HUES6 (cell line): ENCODE results near the gene ADSS1.

Source experiments
- H3K27ac ChIP-seq: 2 replicates; pipeline ENCODE4 v1.7.0; 2013; ENCODE audit warnings: low read depth, mild to moderate bottlenecking, low read length, inconsistent platforms
- H3K27me3 ChIP-seq: 2 replicates; pipeline ENCODE4 v1.6.1; 2013; ENCODE audit warnings: low read length; ENCODE audit not compliant: control insufficient read depth, insufficient read depth
- H3K36me3 ChIP-seq: 2 replicates; pipeline ENCODE4 v1.6.1; 2013; ENCODE audit warnings: low read length; ENCODE audit not compliant: control insufficient read depth, insufficient read depth
- H3K4me1 ChIP-seq: 2 replicates; pipeline ENCODE4 v1.6.1; 2013; ENCODE audit warnings: low read length; ENCODE audit not compliant: control insufficient read depth, insufficient read depth
- H3K4me3 ChIP-seq: 2 replicates; pipeline ENCODE4 v1.5.1; 2013; ENCODE audit warnings: low read depth, low read length
- H3K9ac ChIP-seq: one replicate; pipeline ENCODE4 v1.6.1; 2013; ENCODE audit warnings: mild to moderate bottlenecking, low read length
- H3K9me3 ChIP-seq: 2 replicates; pipeline ENCODE4 v1.6.1; 2013; ENCODE audit warnings: low read depth, low read length; ENCODE audit not compliant: control insufficient read depth, insufficient read depth

ADSS1 gene

GRCh38 chr14:104739546-104740516 is 15.8 kb downstream of the ADSS1 start:
- Histone ChIP-seq H3K36me3 (peaks cover 8% of the 10 kb centered on the region), H3K4me1 (peaks cover 4% of the 10 kb centered on the region; the same call in 1 of the 2 replicates), H3K4me3 (no peak overlapping the region), H3K27ac (no peak overlapping the region), H3K9ac (no peak overlapping the region), H3K27me3 (no peaks in the 10 kb centered on the region), H3K9me3 (no peaks in the 10 kb centered on the region)

GRCh38 chr14:104741108-104741802 is 17.2 kb downstream of the ADSS1 start:
- Histone ChIP-seq H3K27me3 (no peaks in the 10 kb centered on the region), H3K36me3 (peaks cover 10% of the 10 kb centered on the region), H3K4me1 (no peaks in the 10 kb centered on the region), H3K4me3 (no peak overlapping the region), H3K27ac (no peak overlapping the region), H3K9ac (no peak overlapping the region), H3K9me3 (no peaks in the 10 kb centered on the region)

- H3K36me3 ChIP-seq: peaks cover 10% of the 10 kb centered on the region
- H3K9me3 ChIP-seq: no peaks in the 10 kb centered on the region
- no peak overlapping the region for H3K27ac ChIP-seq
- no peak overlapping the region for H3K9ac ChIP-seq
- H3K27me3 ChIP-seq: no peaks in the 10 kb centered on the region
- no peaks in the 10 kb centered on the region for H3K4me1 ChIP-seq
- H3K4me3 ChIP-seq: no peak overlapping the region
Observed at GRCh38 chr14:104741803-104742251, 17.8 kb downstream of the ADSS1 start.

GRCh38 chr14:104742586-104743455 is 18.8 kb downstream of the ADSS1 start:
- Histone ChIP-seq H3K27me3 (no peaks in the 10 kb centered on the region), H3K9ac (no peak overlapping the region), H3K27ac (no peak overlapping the region), H3K4me3 (no peak overlapping the region), H3K36me3 (peaks cover 10% of the 10 kb centered on the region), H3K9me3 (no peaks in the 10 kb centered on the region), H3K4me1 (peaks cover 2% of the 10 kb centered on the region; the same call in 1 of the 2 replicates)

- Histone ChIP-seq H3K9ac (no peak overlapping the region), H3K4me3 (no peak overlapping the region), H3K4me1 (peaks cover 10% of the 10 kb centered on the region; the same call in 1 of the 2 replicates), H3K27ac (no peak overlapping the region), H3K9me3 (no peaks in the 10 kb centered on the region), H3K27me3 (no peaks in the 10 kb centered on the region), H3K36me3 (peaks cover 10% of the 10 kb centered on the region)
Observed at GRCh38 chr14:104743461-104744380, 19.7 kb downstream of the ADSS1 start.

- Histone ChIP-seq H3K36me3 (peaks cover 10% of the 10 kb centered on the region), H3K27me3 (no peaks in the 10 kb centered on the region), H3K4me3 (no peak overlapping the region), H3K9ac (no peak overlapping the region), H3K9me3 (no peaks in the 10 kb centered on the region), H3K4me1 (peaks cover 18% of the 10 kb centered on the region; the same call in 1 of the 2 replicates), H3K27ac (no peak overlapping the region)
Observed at GRCh38 chr14:104744484-104744883, 20.5 kb downstream of the ADSS1 start.

- H3K4me1 ChIP-seq: peaks cover 21% of the 10 kb centered on the region; the same call in 1 of the 2 replicates
- H3K27me3 ChIP-seq: no peaks in the 10 kb centered on the region
- peaks cover 5% of the 10 kb centered on the region for H3K9me3 ChIP-seq
- no peak overlapping the region for H3K4me3 ChIP-seq
- peaks cover 4% of the 10 kb centered on the region; the same call in 1 of the 2 replicates for H3K36me3 ChIP-seq
- no peak overlapping the region for H3K27ac ChIP-seq
- H3K9ac ChIP-seq: no peak overlapping the region
Observed at GRCh38 chr14:104745431-104745830, 21.4 kb downstream of the ADSS1 start.

GRCh38 chr14:104746071-104746545 is 22.1 kb downstream of the ADSS1 start:
- Histone ChIP-seq H3K27ac (no peak overlapping the region), H3K4me3 (no peak overlapping the region), H3K9ac (no peak overlapping the region), H3K27me3 (no peaks in the 10 kb centered on the region), H3K36me3 (peaks cover 4% of the 10 kb centered on the region; the same call in 1 of the 2 replicates), H3K4me1 (peaks cover 21% of the 10 kb centered on the region; the same call in 1 of the 2 replicates), H3K9me3 (peaks cover 12% of the 10 kb centered on the region)

GRCh38 chr14:104746934-104747481 is 23.0 kb downstream of the ADSS1 start:
- Histone ChIP-seq H3K27ac (no peak overlapping the region), H3K4me3 (no peak overlapping the region), H3K4me1 (peaks cover 21% of the 10 kb centered on the region; the same call in 1 of the 2 replicates), H3K27me3 (no peaks in the 10 kb centered on the region), H3K36me3 (peaks cover 4% of the 10 kb centered on the region; the same call in 1 of the 2 replicates), H3K9ac (no peak overlapping the region), H3K9me3 (peaks cover 16% of the 10 kb centered on the region)
